SK-N-SH treated with all-trans-retinoic acid at 6 μM for 48 hours (cell line): ENCODE results near the gene OSBPL5.

Experiments
- BACH2 ChIP-seq: fragments of 250-450 bp; sonication (Bioruptor Pico); IDR thresholded peaks from 2 replicates; pipeline ENCODE4 v1.9.0; 2021; ENCODE audit warnings: mild to moderate bottlenecking, borderline replicate concordance
- CSDC2 ChIP-seq: fragments of 250-450 bp; sonication (Bioruptor Pico); IDR thresholded peaks from 2 replicates; pipeline ENCODE4 v1.5.0; 2020; ENCODE audit warnings: mild to moderate bottlenecking, moderate library complexity
- ISL1 ChIP-seq: fragments of 250-450 bp; sonication (Bioruptor Pico); IDR thresholded peaks from 2 replicates; pipeline ENCODE4 v2.1.2; 2022; ENCODE audit warnings: mild to moderate bottlenecking, moderate library complexity
- RARB ChIP-seq: fragments of 250-450 bp; sonication (Bioruptor Pico); IDR thresholded peaks from 2 replicates; pipeline ENCODE4 v1.8.0; 2021; ENCODE audit warnings: mild to moderate bottlenecking, moderate library complexity
- ZC3H10 ChIP-seq: fragments of 250-450 bp; sonication (Bioruptor Pico); IDR thresholded peaks from 2 replicates; pipeline ENCODE4 v1.5.1; 2021; ENCODE audit warnings: mild to moderate bottlenecking, moderate library complexity
- ZFP30 ChIP-seq: fragments of 450-650 bp; formaldehyde crosslinking; IDR thresholded peaks from 2 replicates; pipeline ENCODE4 v1.5.0; 2022; ENCODE audit warnings: mild to moderate bottlenecking, moderate library complexity
- TF ChIP-seq, protein P1 (sequence below): fragments of 250-450 bp; sonication (Bioruptor Pico); IDR thresholded peaks from 2 replicates; pipeline ENCODE4 v1.8.0; 2020; ENCODE audit warnings: mild to moderate bottlenecking, moderate library complexity, borderline replicate concordance

DNA sequence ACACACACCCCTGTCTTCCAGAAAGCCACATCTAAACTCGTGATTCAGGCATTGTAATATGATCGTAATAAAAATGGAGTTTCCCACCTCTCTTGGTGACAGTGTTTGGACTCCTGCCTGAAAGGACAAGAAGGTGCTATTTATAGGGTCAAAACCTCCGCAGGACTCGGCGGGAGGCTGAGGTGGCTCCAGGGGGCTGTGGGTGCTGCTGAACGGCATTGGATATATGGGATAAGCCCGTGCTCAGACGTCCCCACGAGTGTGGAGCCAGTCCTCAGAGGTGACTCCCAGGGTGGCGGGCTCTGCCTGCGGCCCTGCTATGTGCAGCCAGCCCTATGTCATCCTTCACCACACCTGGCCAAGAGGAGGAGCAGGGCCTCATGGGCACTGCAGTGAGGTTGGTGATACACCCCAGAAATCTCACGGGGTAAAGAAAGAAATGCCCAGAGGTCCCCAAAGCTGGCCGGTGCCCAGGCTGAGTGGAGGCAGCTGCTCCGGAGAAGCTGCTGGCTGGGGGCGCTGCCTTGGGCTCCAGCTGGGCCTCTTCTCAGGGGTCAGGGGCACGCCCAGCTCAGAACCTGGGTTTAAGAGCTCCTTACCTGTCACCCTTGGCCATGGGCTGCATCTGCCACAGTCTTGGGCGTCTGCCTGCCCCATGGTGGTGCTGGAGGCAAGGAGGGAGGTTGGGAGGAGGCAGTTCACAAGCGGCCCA is 5.1 kb upstream of the OSBPL5 start:
- TF ChIP-seq ZC3H10 (CRISPR knock-in tag) (no peak), ZFP30 (CRISPR knock-in tag) (no peak), RARB (CRISPR knock-in tag) (no peak), BACH2 (CRISPR knock-in tag) (no peak), CSDC2 (no peak), ISL1 (CRISPR knock-in tag) (no peak)
- TF ChIP-seq, protein P1, sequence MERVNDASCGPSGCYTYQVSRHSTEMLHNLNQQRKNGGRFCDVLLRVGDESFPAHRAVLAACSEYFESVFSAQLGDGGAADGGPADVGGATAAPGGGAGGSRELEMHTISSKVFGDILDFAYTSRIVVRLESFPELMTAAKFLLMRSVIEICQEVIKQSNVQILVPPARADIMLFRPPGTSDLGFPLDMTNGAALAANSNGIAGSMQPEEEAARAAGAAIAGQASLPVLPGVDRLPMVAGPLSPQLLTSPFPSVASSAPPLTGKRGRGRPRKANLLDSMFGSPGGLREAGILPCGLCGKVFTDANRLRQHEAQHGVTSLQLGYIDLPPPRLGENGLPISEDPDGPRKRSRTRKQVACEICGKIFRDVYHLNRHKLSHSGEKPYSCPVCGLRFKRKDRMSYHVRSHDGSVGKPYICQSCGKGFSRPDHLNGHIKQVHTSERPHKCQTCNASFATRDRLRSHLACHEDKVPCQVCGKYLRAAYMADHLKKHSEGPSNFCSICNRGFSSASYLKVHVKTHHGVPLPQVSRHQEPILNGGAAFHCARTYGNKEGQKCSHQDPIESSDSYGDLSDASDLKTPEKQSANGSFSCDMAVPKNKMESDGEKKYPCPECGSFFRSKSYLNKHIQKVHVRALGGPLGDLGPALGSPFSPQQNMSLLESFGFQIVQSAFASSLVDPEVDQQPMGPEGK (CRISPR knock-in tag) = no peak
